T47D (cell line): ENCODE measurements around the gene RCBTB2.

ENCODE experiments used
- DNase-seq, 2 experiments: peaks; one replicate each; pipeline versions ENCODE4 v3.0.0 to v3.0.0-alpha.2; 2011 to 2012; ENCODE audit warnings: low read depth in 1 of 2, low spot score in 1 of 2
- JUND ChIP-seq: IDR thresholded peaks from 2 replicates; pipeline ENCODE4 v1.6.1; 2012; ENCODE audit warnings: low read depth
- in situ Hi-C: cut with HindIII; loops from 2 replicates; pipeline ENCODE4 v1.10.0; 2016; ENCODE audit warnings: low sequenced_read_pairs, low pct_unique_long_range_greater_than_20kb

Gene RCBTB2

GRCh38 chr13:48534911-48535501 lies 2.1 kb upstream of the RCBTB2 start:
- in situ Hi-C loops = no loop called here
- TF ChIP-seq JUND = no peak
- no peak for DNase-seq

- no peak for DNase-seq
- in situ Hi-C loops = no loop called here
- no peak for TF ChIP-seq JUND
Measured at GRCh38 chr13:48533961-48534600, 1.2 kb upstream of the RCBTB2 start.

DNA sequence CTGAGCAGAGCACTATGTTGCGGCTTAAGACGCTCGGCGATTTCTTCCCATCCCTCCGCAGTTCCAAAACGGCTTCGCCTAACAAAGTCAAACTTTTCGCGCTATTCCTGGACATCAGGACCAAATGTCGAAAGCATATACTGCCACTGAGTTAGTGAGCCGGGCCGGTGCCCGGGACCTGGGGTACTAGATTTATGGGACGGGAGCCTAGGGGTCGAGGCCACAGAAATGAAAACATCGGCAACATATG lies 699 bp downstream of the RCBTB2 start:
- no peak for TF ChIP-seq JUND
- DNase-seq = peak in 1 of 2 experiments; percentile 43
- in situ Hi-C loops = no loop called here

DNA sequence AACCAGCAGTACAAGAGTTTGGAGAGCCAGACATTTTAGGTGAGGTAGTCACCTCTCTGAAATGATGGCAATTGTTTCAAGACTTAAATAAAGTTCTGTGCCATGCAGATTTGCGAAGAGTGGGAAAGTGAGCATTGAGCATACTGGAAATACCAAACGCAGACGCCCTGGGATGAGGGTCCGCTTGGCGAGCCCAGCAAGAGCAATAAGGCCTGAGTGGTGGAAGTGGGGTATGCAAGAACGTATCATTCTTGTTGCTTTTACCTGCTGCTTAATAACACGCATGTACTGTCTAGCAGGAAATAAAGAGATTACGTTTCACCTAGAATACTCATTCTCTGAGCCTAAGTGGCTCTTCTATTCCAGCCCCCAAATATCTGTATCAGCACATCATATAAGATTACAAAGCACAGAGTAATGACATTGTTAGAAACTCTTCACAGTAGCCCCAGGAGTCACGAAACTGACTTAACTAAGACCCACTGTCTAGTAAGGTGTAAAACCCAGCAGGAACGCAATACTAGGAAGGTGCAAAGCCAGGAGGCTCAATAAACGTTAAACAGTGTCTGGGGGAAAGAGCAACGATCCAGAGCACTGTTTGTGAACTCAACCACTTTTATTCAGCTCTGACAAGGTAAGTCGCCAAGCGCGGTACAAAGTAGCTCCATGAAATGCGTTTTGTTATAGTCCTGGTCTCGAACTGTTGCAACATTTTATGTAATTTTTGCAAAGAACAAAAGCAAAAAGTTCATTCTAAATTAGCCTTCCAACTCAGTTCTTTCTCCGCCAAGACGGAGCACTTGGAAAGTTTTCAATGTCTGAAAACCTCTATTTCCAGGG lies 1.2 kb downstream of the RCBTB2 start:
- no peak for DNase-seq
- in situ Hi-C loops = no loop called here
- TF ChIP-seq JUND = no peak

GRCh38 chr13:48530833-48531232 lies 2.0 kb downstream of the RCBTB2 start:
- DNase-seq = no peak
- TF ChIP-seq JUND = no peak
- in situ Hi-C loops = no loop called here

GRCh38 chr13:48528720-48529119 lies 4.2 kb downstream of the RCBTB2 start:
- no peak for TF ChIP-seq JUND
- no peak for DNase-seq
- in situ Hi-C loops = no loop called here

- no peak for TF ChIP-seq JUND
- in situ Hi-C loops = no loop called here
- no peak for DNase-seq
Measured at GRCh38 chr13:48527955-48528354, 4.9 kb downstream of the RCBTB2 start.

DNA sequence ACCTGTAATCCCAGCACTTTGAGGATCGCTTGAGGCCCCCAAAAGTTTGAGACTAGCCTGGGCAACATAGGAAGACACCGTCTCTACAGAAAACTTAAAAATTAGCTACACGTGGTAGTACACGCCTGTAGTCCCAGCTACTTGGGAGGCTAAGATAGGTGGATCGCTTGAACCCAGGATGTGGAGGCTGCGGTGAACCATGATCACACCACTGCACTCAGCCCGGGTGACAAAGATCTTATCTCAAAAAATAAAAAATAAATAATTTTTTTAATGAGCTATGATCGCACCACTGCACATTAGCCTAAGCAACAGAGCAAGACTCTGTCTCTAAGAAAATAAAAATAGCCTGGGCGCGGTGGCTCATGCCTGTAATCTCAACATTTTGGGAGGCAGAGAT lies 6.6 kb downstream of the RCBTB2 start:
- in situ Hi-C loops = no loop called here
- no peak for TF ChIP-seq JUND
- no peak for DNase-seq

DNA sequence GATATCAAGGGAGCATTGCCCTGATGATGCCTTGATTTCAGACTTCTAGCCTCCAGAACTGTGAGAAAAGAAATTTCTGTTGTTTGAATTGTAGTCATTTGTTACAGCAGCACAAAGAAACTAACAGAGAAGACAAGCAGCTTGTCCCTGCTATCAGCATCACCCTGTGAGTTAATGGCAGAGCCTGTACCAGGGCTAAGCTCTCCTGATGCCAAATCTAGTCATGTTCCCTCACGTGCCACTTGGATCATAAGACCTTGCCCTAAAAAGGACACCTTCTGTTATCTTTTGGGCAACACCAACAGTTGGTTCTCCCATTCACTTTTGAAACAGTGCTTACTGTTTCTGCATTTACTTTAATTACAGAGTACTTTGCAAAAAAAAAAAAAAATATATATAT lies 14.8 kb downstream of the RCBTB2 start:
- DNase-seq = no peak
- TF ChIP-seq JUND = no peak
- in situ Hi-C loops = no loop called here

GRCh38 chr13:48515732-48516131 lies 17.1 kb downstream of the RCBTB2 start:
- no peak for DNase-seq
- no peak for TF ChIP-seq JUND
- in situ Hi-C loops = no loop called here

DNA sequence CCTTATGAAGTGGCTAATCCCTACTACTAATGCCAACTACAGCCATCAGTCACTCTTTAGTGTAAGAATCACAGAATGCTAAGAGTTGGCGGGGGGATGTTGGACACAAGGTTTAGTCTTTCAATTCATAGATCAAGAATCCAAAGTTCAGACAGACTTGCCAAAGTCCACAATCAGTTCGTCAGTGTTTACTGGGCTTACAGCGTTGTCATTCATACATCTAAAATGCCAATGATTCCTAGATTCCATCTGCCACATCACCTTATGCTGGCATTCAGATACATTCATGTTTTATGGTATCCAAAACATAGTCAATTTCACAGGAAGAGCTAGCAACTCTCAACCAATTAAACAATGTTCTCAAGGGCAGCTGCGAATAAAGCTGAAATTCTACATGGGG lies 18.1 kb downstream of the RCBTB2 start:
- in situ Hi-C loops = no loop called here
- no peak for DNase-seq
- TF ChIP-seq JUND = no peak

- no peak for TF ChIP-seq JUND
- in situ Hi-C loops = no loop called here
- DNase-seq = peak in 1 of 2 experiments; percentile 17
Measured at GRCh38 chr13:48511621-48512230, 21.2 kb downstream of the RCBTB2 start.

GRCh38 chr13:48510698-48511097 lies 22.2 kb downstream of the RCBTB2 start:
- no peak for DNase-seq
- in situ Hi-C loops = no loop called here
- TF ChIP-seq JUND = no peak
